GM12891 (cell line): Measurements from ENCODE around the gene ITPR1.

Experiments
- DNase-seq: peaks from one replicate; pipeline ENCODE4 v3.0.0; 2011; ENCODE audit warnings: low spot score; ENCODE audit not compliant: insufficient read length
- FAIRE-seq: peaks from 2 replicates; lab custom pipeline; 2011; peaks lifted over from hg19 to GRCh38; lab: Jason Lieb, UNC
- PAX5 ChIP-seq: IDR thresholded peaks from 2 replicates; pipeline ENCODE4 v1.6.1; 2011; ENCODE audit warnings: low read length, moderate library complexity, mild to moderate bottlenecking; ENCODE audit not compliant: insufficient read depth, severe bottlenecking
- POLR2A ChIP-seq: IDR thresholded peaks from 2 replicates; pipeline ENCODE4 v1.6.1; 2011; ENCODE audit warnings: low read depth, low read length, control low read depth
- POLR2AphosphoS5 ChIP-seq: IDR thresholded peaks from 2 replicates; pipeline ENCODE4 v1.6.1; 2011; ENCODE audit warnings: low read depth, low read length, control low read depth
- POU2F2 ChIP-seq: IDR thresholded peaks from 2 replicates; pipeline ENCODE4 v1.6.1; 2011; ENCODE audit warnings: low read depth, mild to moderate bottlenecking, control low read depth, low read length, moderate library complexity
- SPI1 ChIP-seq: IDR thresholded peaks from 2 replicates; pipeline ENCODE4 v1.6.1; 2011; ENCODE audit warnings: low read depth, low read length, control low read depth
- TAF1 ChIP-seq: IDR thresholded peaks from 2 replicates; pipeline ENCODE4 v1.6.1; 2011; ENCODE audit warnings: low read depth, low read length, control low read depth

Gene ITPR1

GRCh38 chr3:4782095-4782494 lies 288.9 kb downstream of the ITPR1 start:
- DNase-seq = no peak
- TF ChIP-seq POLR2AphosphoS5 (no peak), SPI1 (no peak), POLR2A (no peak), POU2F2 (no peak), PAX5 (no peak), TAF1 (no peak)
- no peak for FAIRE-seq

- no peak for TF ChIP-seq PAX5
- no peak for TF ChIP-seq POLR2A
- no peak for TF ChIP-seq POU2F2
- no peak for TF ChIP-seq TAF1
- no peak for TF ChIP-seq POLR2AphosphoS5
- TF ChIP-seq SPI1 = no peak
Observed at GRCh38 chr3:4785551-4785950, 292.4 kb downstream of the ITPR1 start.

GRCh38 chr3:4786431-4786830 lies 293.3 kb downstream of the ITPR1 start:
- no peak for TF ChIP-seq TAF1
- TF ChIP-seq POLR2AphosphoS5 = no peak
- no peak for TF ChIP-seq PAX5
- no peak for TF ChIP-seq POLR2A
- TF ChIP-seq POU2F2 = no peak
- no peak for TF ChIP-seq SPI1
- no peak for DNase-seq
- no peak for FAIRE-seq

More at GRCh38 chr3:4785551-4785950, 292.4 kb downstream of the ITPR1 start:
- DNase-seq (no peak), FAIRE-seq (no peak)

GRCh38 chr3:4791358-4791757 lies 298.2 kb downstream of the ITPR1 start:
- no peak for DNase-seq
- no peak for FAIRE-seq
- TF ChIP-seq POLR2AphosphoS5 (no peak), TAF1 (no peak), POLR2A (no peak), PAX5 (no peak), POU2F2 (no peak), SPI1 (no peak)

- TF ChIP-seq POLR2AphosphoS5 (no peak), TAF1 (no peak), POLR2A (no peak), POU2F2 (no peak), SPI1 (no peak), PAX5 (no peak)
- FAIRE-seq = no peak
- DNase-seq = no peak
Observed at GRCh38 chr3:4793311-4793710, 300.2 kb downstream of the ITPR1 start.

- FAIRE-seq (no peak), DNase-seq (no peak)
- TF ChIP-seq TAF1 (no peak), POU2F2 (no peak), POLR2A (no peak), SPI1 (no peak)
Observed at GRCh38 chr3:4794331-4794730, 301.2 kb downstream of the ITPR1 start.

DNA sequence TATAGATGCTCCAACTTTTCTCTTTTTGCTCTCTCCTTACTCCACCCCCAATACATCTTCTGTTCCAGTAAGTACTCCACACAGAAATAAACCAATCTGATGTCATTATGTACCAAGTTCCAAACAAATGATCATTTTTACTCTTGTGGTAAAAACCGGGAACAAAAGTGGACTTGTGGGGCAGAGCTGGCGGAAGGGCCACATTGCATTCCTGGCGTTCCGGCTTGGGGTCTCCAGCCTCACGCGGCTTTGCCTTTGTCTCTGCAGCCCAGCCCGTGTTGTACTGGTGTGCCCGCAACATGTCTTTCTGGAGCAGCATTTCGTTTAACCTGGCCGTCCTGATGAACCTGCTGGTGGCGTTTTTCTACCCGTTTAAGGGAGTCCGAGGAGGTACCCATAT lies 301.6 kb downstream of the ITPR1 start:
- no peak for TF ChIP-seq POU2F2
- DNase-seq (no peak), FAIRE-seq (no peak)

DNA sequence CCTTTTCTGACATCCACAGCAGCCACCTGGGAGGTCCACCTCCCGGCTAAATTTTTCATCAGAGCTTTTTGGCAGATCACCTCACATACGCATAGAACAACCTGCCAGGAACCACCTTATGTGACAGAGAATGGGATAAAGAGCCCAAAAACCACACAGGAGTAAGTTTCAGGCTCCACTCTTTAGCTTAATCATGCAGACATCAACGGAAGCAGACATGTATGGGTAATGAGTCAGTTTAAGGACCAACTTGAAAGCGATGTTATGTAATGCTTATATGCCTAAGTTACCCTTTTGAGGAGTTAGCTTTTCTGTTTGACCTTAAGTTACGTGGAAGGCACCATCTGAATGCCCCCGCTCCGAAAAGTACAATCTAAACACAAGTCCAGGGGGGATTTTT lies 302.8 kb downstream of the ITPR1 start:
- FAIRE-seq = no peak
- TF ChIP-seq POLR2AphosphoS5 (no peak), POU2F2 (no peak), POLR2A (no peak), SPI1 (no peak), TAF1 (no peak)
- DNase-seq = no peak

DNA sequence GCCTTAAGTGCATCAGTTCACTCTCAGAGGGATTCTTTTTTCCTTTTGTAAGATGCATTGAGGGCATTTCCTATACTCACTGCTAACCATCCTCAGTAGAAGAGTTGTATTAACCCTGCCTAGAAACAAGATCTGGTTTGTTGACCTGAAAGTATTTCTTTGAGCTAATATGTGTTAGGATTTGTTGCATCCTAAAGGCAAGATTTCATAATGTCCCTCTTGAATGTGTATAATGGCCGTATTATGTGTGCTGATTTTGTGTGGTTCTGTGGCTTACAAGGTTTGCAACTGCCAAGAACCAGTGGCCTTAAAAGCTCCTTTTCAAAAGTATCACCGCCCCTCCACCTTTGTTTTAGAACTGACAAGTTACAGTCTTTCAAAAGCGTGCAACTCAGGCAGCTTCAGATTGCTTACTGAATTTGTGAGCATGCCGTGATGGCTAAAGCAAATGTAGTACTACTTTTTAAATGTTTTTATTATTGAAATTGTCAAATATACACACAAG lies 304.1 kb downstream of the ITPR1 start:
- FAIRE-seq (no peak), DNase-seq (no peak)
- TF ChIP-seq POLR2AphosphoS5 (no peak), POU2F2 (no peak), SPI1 (no peak), POLR2A (no peak), PAX5 (no peak)

DNA sequence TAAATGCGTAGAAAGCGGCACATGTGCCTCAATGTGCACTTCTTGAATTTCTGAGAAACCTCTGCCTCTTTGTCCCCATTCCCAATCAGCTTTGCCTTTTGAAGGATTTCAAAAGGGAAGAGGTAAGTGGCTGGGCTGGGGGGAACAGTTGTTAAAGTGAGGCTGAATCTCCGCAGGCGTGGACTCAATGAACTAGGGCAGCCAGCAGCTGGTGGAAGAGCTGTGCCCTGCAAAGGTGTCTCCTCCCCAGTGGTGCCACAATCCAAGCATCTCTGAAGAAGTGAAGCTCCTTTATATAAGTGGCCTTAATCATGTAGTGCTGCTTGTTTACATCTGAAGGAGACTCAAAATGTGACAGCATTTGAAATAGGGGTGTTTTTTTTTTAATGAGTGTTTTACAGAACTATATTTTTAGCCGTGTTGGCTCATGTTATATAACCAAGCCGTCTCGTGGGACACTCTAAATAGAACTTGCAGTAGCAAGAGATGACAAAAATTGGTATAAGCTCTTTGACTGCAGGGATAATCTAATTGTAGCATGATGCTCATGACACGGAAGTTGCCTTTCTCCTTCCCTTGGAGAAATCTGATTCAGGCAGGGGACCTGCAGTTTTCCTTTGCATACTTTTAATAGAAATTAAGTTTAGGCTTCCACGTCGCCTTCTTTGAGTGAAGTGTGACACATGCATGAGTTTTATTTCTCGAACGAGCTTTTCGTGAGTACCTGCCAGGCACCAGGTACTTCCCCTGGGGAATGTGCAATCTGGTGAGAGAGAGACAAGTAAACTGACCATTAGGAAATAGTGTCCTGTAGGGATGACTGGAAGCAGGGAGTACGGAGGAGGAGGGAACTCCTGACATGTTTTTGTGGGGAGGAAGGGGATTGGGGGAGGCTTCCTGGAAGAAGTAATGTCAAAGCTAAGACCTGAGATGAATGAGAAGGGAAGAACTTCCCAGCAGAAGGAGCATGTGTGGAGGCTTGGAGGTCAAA lies 306.4 kb downstream of the ITPR1 start:
- TF ChIP-seq POLR2A (no peak), PAX5 (no peak), TAF1 (no peak), SPI1 (no peak), POU2F2 (no peak), POLR2AphosphoS5 (no peak)
- FAIRE-seq (no peak), DNase-seq (no peak)
